Esophagus (tissue), 2 donors: ENCODE results near the gene GALNT13. TPM values are rescaled to one million over a fixed set of nuclear protein-coding genes. Genes with fewer than 3 reads are reported as not detected.
"Not testable (repeated sequence)": the region's sequence is repeated elsewhere in the genome, so short reads cannot be mapped to it uniquely, and the experiment has no call there.

ENCODE experiments used
- H3K27ac ChIP-seq, 2 donors: one replicate each; pipeline ENCODE4 v1.5.1; 2013; ENCODE audit warnings: low read depth in 2 of 2, mild to moderate bottlenecking in 2 of 2, inconsistent platforms in 1 of 2, low read length in 1 of 2, moderate library complexity in 1 of 2
- H3K27me3 ChIP-seq, 2 donors: one replicate each; pipeline ENCODE4 v1.6.1; 2013; ENCODE audit warnings: low read length in 2 of 2, control low read depth in 1 of 2, mild to moderate bottlenecking in 1 of 2; ENCODE audit not compliant: insufficient read depth in 2 of 2, control insufficient read depth in 1 of 2
- H3K36me3 ChIP-seq, 2 donors: one replicate each; pipeline ENCODE4 v1.6.1; 2013; ENCODE audit warnings: low read length in 1 of 2; ENCODE audit not compliant: control insufficient read depth in 2 of 2, insufficient read depth in 2 of 2
- H3K4me1 ChIP-seq, 2 donors: one replicate each; pipeline ENCODE4 v1.6.1; 2013; ENCODE audit warnings: low read length in 1 of 2; ENCODE audit not compliant: control insufficient read depth in 2 of 2, insufficient read depth in 2 of 2
- H3K4me3 ChIP-seq, 2 donors: one replicate each; pipeline ENCODE4 v1.5.1; 2013; ENCODE audit warnings: low read length in 2 of 2, mild to moderate bottlenecking in 2 of 2, low read depth in 1 of 2, moderate library complexity in 1 of 2
- H3K9me3 ChIP-seq, 2 donors: one replicate each; pipeline ENCODE4 v1.6.1; 2013; ENCODE audit warnings: mild to moderate bottlenecking in 2 of 2, low read depth in 1 of 2, low read length in 1 of 2, moderate library complexity in 1 of 2; ENCODE audit not compliant: control insufficient read depth in 2 of 2, insufficient read depth in 1 of 2
- WGBS, 2 donors: extraction: QIAGEN DNeasy Blood & Tissue Kit; methylation state at CpG; one replicate each; pipeline ENCODE4 v1.1.7; 2013; 5-methylcytosine and 5-hydroxymethylcytosine counted together
- polyA plus RNA-seq, 2 donors: library from polyadenylated mRNA; stranded (reverse); fragments of 200-250 nt; gene quantifications; one replicate each; pipeline ENCODE4 v1.2.3, GENCODE V29; 2013
- donor health status: healthy with polysubstance abuse.
- donor health status: Bipolar disorder and iron deficiency.

Gene GALNT13
- polyA plus RNA-seq, 2 donors, result 0.02 TPM; not detected in 1

- Histone ChIP-seq H3K27me3 (no peaks in the 10 kb centered on the region), H3K36me3 (no peaks in the 10 kb centered on the region), H3K9me3 (no peaks in the 10 kb centered on the region), H3K4me3 (no peak overlapping the region), H3K4me1 (no peaks in the 10 kb centered on the region), H3K27ac (no peak overlapping the region)
- WGBS, 2 donors, result 55 to 60% methylated on average over 2 of the region's 2 CpGs
These were observed 584.1 kb downstream of the GALNT13 start for GRCh38 chr2:154455866-154456265.

- WGBS, 2 donors, result 60 to 71% methylated on average over 2 of the region's 2 CpGs
- H3K4me3 ChIP-seq, result no peak overlapping the region
- no peak overlapping the region for H3K27ac ChIP-seq
- no peaks in the 10 kb centered on the region for H3K27me3 ChIP-seq
- H3K4me1 ChIP-seq, result no peaks in the 10 kb centered on the region
- no peaks in the 10 kb centered on the region for H3K9me3 ChIP-seq
- no peaks in the 10 kb centered on the region for H3K36me3 ChIP-seq
These were observed 585.6 kb downstream of the GALNT13 start for GRCh38 chr2:154457286-154457685.

- Histone ChIP-seq H3K36me3 (no peaks in the 10 kb centered on the region), H3K27ac (no peak overlapping the region), H3K4me3 (no peak overlapping the region), H3K27me3 (no peaks in the 10 kb centered on the region), H3K9me3 (no peaks in the 10 kb centered on the region), H3K4me1 (no peaks in the 10 kb centered on the region)
These were observed 587.6 kb downstream of the GALNT13 start for GRCh38 chr2:154459286-154459685.

GRCh38 chr2:154462634-154463033 lies 590.9 kb downstream of the GALNT13 start:
- 54 to 55% methylated on average over 5 of the region's 5 CpGs for WGBS, 2 donors
- Histone ChIP-seq H3K27ac (no peak overlapping the region), H3K4me1 (no peaks in the 10 kb centered on the region), H3K4me3 (no peak overlapping the region), H3K36me3 (no peaks in the 10 kb centered on the region), H3K27me3 (no peaks in the 10 kb centered on the region), H3K9me3 (no peaks in the 10 kb centered on the region)

- Histone ChIP-seq H3K9me3 (peaks cover 0 to 3% of the 10 kb centered on the region in 2 donors), H3K4me1 (no peaks in the 10 kb centered on the region), H3K27ac (no peak overlapping the region), H3K36me3 (no peaks in the 10 kb centered on the region), H3K27me3 (no peaks in the 10 kb centered on the region), H3K4me3 (no peak overlapping the region)
- 89 to 93% methylated on average over 4 of the region's 4 CpGs for WGBS, 2 donors
These were observed 594.5 kb downstream of the GALNT13 start for GRCh38 chr2:154466226-154466625.

GRCh38 chr2:154470376-154470775 lies 598.7 kb downstream of the GALNT13 start:
- Histone ChIP-seq H3K27me3 (no peaks in the 10 kb centered on the region), H3K4me1 (no peaks in the 10 kb centered on the region), H3K9me3 (peaks cover 0 to 3% of the 10 kb centered on the region in 2 donors), H3K4me3 (no peak overlapping the region), H3K27ac (no peak overlapping the region), H3K36me3 (no peaks in the 10 kb centered on the region)
- 85% methylated on average over 2 of the region's 2 CpGs for WGBS, 2 donors

GRCh38 chr2:154471492-154471891 lies 599.8 kb downstream of the GALNT13 start:
- WGBS, 2 donors, result 92 to 93% methylated on average over 4 of the region's 4 CpGs

GRCh38 chr2:154477319-154477718 lies 605.6 kb downstream of the GALNT13 start:
- Histone ChIP-seq H3K9me3 (peaks cover 0 to 1% of the 10 kb centered on the region in 2 donors), H3K36me3 (no peaks in the 10 kb centered on the region), H3K4me1 (no peaks in the 10 kb centered on the region), H3K27me3 (no peaks in the 10 kb centered on the region), H3K4me3 (no peak overlapping the region), H3K27ac (no peak overlapping the region)
- 79 to 91% methylated on average over 5 of the region's 5 CpGs for WGBS, 2 donors

More at GRCh38 chr2:154471492-154471891, 599.8 kb downstream of the GALNT13 start:
- not testable (repeated sequence) for H3K9me3 ChIP-seq, H3K27ac ChIP-seq, H3K36me3 ChIP-seq, H3K27me3 ChIP-seq, H3K4me3 ChIP-seq, H3K4me1 ChIP-seq

GRCh38 chr2:154480521-154480920 lies 608.8 kb downstream of the GALNT13 start:
- Histone ChIP-seq H3K4me3 (no peak overlapping the region), H3K36me3 (no peaks in the 10 kb centered on the region), H3K27ac (no peak overlapping the region), H3K9me3 (peaks cover 0 to 1% of the 10 kb centered on the region in 2 donors), H3K4me1 (no peaks in the 10 kb centered on the region), H3K27me3 (no peaks in the 10 kb centered on the region)
- WGBS, 2 donors, result 39 to 54% methylated on average over 1 of the region's 1 CpG

GRCh38 chr2:154481336-154481735 lies 609.6 kb downstream of the GALNT13 start:
- H3K4me1 ChIP-seq, result no peaks in the 10 kb centered on the region
- H3K36me3 ChIP-seq, result no peaks in the 10 kb centered on the region
- H3K27me3 ChIP-seq, result no peaks in the 10 kb centered on the region
- H3K27ac ChIP-seq, result no peak overlapping the region
- 63 to 79% methylated on average over 2 of the region's 2 CpGs for whole genome bisulfite sequencing, 2 donors
- H3K4me3 ChIP-seq, result no peak overlapping the region
- peaks cover 0 to 1% of the 10 kb centered on the region in 2 donors for H3K9me3 ChIP-seq
